ENCODE measurements around the gene KCNH2.

KCNH2 gene

DNA sequence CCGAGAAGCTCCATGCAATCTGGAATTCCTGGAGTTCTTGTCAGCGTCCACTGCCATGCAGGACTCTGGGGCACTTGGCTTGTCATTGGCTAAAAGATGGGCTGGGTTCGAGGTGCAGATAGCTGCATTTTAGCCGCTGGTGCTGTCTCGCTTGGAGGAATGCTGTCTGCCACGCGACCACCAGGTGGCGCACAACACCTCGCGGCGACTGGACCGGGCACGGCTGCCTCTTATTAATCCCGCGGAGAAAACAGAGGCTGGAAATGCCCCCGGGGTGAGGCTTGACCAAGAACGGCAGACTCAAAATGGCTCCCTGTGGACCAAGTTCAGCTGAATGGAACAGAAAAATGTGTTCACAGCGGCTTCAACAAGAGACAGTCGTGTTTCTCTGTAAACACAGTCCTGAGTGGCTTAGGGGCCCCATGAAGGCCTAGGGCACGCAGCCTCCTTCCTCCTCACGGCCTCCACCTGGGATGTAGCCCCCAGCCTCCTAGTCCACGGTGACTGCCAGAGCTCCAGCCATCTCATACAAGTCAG lies 79.6 kb downstream of the KCNH2 start:
- Histone ChIP-seq H3K36me3 (ENCODE audit: insufficient read depth, low read length) (no peaks in the 10 kb centered on the region), H3K4me3 (ENCODE audit: low read depth in 1 of 2, low read length in 2 of 2) (no peak overlapping the region), H3K9me3 (ENCODE audit: low read length) (no peaks in the 10 kb centered on the region), H3K27ac (ENCODE audit: low read depth, low read length) (no peak overlapping the region), H3K4me1 (ENCODE audit: insufficient read depth, low read length) (peaks cover 37% of the 10 kb centered on the region), H3K27me3 (ENCODE audit: control insufficient read depth in 1 of 2, insufficient read depth in 2 of 2, low read length in 2 of 2) (no peaks in the 10 kb centered on the region), H3K9ac (ENCODE audit: low read length) (no peak overlapping the region)

GRCh38 chr7:150897502-150898474 lies 80.3 kb downstream of the KCNH2 start:
- H3K36me3 ChIP-seq (ENCODE audit: insufficient read depth, low read length), result no peaks in the 10 kb centered on the region
- H3K4me3 ChIP-seq (ENCODE audit: low read depth in 1 of 2, low read length in 2 of 2), result no peak overlapping the region
- peaks cover 32% of the 10 kb centered on the region for H3K4me1 ChIP-seq (ENCODE audit: insufficient read depth, low read length)
- no peaks in the 10 kb centered on the region for H3K9me3 ChIP-seq (ENCODE audit: low read length)
- H3K9ac ChIP-seq (ENCODE audit: low read length), result no peak overlapping the region
- H3K27ac ChIP-seq (ENCODE audit: low read depth, low read length), result no peak overlapping the region
- H3K27me3 ChIP-seq (ENCODE audit: control insufficient read depth in 1 of 2, insufficient read depth in 2 of 2, low read length in 2 of 2), result no peaks in the 10 kb centered on the region

DNA sequence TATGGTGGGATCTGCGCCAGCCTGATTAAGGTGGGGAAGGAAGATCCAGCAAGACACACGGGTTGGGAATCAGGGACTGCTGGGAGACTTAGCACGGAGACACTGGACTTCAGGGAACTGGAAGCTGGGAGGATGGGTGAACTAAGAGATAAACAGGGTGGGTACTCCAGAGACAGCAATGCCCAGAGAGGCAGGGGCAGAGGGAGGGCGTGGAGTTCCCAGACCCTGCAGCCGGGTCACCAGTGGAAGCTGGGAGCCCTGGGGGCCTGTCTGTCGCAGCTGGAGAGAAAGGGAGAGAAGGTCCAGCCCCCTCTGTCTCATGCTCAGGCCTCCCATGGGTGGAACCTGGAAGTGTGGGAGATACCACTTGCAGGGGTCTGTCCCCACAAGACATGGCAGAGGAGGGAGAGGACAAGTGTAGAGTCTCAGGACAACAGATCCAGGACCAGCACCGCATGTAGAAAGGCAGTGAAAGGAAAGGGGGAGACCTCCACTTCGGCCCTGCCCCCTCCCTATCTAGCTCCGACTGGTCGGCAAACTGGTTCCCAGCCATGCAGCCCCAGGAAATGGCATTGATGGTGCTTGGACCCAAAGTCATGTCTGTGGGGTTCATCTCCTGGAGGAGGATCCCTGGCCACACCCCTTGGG lies 81.4 kb downstream of the KCNH2 start:
- Histone ChIP-seq H3K9ac (ENCODE audit: low read length) (no peak overlapping the region), H3K36me3 (ENCODE audit: insufficient read depth, low read length) (no peaks in the 10 kb centered on the region), H3K4me3 (ENCODE audit: low read depth in 1 of 2, low read length in 2 of 2) (no peak overlapping the region), H3K9me3 (ENCODE audit: low read length) (no peaks in the 10 kb centered on the region), H3K27ac (ENCODE audit: low read depth, low read length) (no peak overlapping the region), H3K27me3 (ENCODE audit: control insufficient read depth in 1 of 2, insufficient read depth in 2 of 2, low read length in 2 of 2) (no peaks in the 10 kb centered on the region), H3K4me1 (ENCODE audit: insufficient read depth, low read length) (peaks cover 21% of the 10 kb centered on the region)

- Histone ChIP-seq H3K4me3 (ENCODE audit: low read depth in 1 of 2, low read length in 2 of 2) (no peak overlapping the region), H3K9ac (ENCODE audit: low read length) (no peak overlapping the region), H3K27me3 (ENCODE audit: control insufficient read depth in 1 of 2, insufficient read depth in 2 of 2, low read length in 2 of 2) (no peaks in the 10 kb centered on the region), H3K36me3 (ENCODE audit: insufficient read depth, low read length) (no peaks in the 10 kb centered on the region), H3K9me3 (ENCODE audit: low read length) (no peaks in the 10 kb centered on the region), H3K27ac (ENCODE audit: low read depth, low read length) (no peak overlapping the region), H3K4me1 (ENCODE audit: insufficient read depth, low read length) (peaks cover 12% of the 10 kb centered on the region)
These were observed 82.3 kb downstream of the KCNH2 start for GRCh38 chr7:150895809-150896208.
